Activated T-helper 1 cell treated with Interleukin-2 at 50 U/mL for 16 hours (primary cell): ENCODE measurements around the gene SMPDL3A.
"Not testable (repeated sequence)": the region's sequence is repeated elsewhere in the genome, so short reads cannot be mapped to it uniquely, and the experiment has no call there.

Source experiments
- DNase-seq: peaks from one replicate; pipeline ENCODE4 v3.0.0-alpha.2; 2020; ENCODE audit warnings: low read depth

SMPDL3A gene

DNA sequence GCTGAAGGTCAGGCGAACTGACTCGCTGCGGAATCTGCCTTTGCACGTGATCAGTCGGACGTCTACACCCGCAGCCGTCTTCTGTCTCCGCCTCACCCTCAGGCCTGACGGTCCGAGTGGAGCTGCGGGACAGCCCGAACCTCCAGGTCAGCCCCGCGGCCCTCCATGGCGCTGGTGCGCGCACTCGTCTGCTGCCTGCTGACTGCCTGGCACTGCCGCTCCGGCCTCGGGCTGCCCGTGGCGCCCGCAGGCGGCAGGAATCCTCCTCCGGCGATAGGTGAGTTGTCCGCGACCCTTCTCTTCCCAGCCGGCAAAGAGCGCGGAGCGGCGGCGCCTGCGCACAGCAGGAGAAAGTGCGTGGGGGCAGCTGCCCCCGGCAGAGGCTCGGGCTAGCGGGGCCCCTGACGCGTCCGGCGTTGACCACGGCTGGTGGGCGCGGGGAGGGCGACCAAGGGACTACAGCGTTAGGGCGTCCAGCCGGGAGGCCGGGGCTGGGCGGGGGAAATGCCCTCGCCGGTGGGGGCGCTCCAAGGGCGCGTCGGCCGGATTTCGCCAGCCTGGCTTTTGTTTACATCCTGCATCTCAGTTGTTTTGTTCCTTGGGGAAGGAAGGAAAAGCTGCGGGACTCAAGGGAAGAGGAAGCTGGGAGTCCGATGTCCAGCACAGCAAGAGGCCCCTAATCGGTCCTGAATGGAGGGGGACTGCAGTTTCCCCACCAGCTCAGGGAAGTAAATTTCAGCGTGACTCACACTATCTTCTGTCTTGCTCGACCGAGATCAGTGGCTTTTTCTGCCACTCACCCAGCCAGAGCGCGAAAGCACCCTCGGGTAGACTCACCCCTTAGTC is at the start of gene SMPDL3A:
TSS of gene SMPDL3A (plus strand) at position 77 of the 846 bp plus-strand sequence. CDS start at position 166, 89 bp downstream.
- DNase-seq, result no peak

DNA sequence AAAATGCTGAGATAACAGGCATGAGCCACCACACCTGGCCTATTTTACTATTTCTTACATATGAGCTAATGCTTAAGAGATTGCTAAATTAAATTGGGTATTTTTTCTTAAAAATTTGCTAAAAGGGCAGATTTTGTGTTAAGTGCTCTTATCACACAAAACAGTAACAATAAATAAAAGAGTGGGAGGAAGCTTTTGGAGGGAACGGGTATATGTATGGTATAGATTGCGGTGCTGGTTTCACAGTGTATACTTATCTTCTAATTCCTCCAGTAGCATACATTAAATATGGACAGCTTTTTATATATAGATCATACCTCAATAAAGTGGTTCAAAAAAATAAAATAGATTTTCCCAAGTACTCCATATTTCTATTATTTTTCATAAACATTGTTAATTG is 49.0 kb upstream of the SMPDL3A start:
- no peak for DNase-seq

GRCh38 chr6:122740936-122741335 is 48.1 kb upstream of the SMPDL3A start:
- no peak for DNase-seq

GRCh38 chr6:122744247-122744646 is 44.8 kb upstream of the SMPDL3A start:
- not testable (repeated sequence) for DNase-seq

- DNase-seq, result not testable (repeated sequence)
Observed at GRCh38 chr6:122744856-122745255, 44.2 kb upstream of the SMPDL3A start.

GRCh38 chr6:122746688-122747087 is 42.4 kb upstream of the SMPDL3A start:
- no peak for DNase-seq

DNA sequence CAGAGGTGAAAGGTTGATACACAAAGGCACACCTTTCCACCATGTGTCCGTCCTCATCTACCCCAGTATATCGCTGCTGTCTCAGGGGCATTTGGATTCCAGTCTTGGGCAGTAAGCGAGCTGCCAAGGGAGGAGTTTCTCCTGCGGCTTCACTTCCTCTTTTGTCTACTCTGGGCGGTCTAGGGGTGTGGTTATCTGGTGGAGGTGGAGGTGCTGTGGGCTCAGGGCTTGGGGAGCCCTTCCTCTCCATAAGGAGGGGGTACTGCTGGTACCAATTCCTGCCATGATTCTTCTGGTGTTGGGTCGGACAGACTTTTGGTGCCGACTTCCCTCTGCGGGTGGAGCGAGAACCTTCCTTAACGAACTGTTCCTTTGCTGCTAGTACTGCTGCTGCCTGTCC is 41.5 kb upstream of the SMPDL3A start:
- DNase-seq, result no peak

GRCh38 chr6:122748945-122749344 is 40.1 kb upstream of the SMPDL3A start:
- DNase-seq, result not testable (repeated sequence)

GRCh38 chr6:122749451-122750050 is 39.5 kb upstream of the SMPDL3A start:
- DNase-seq, result no peak

- no peak for DNase-seq
Observed at GRCh38 chr6:122751326-122751725, 37.7 kb upstream of the SMPDL3A start.

DNA sequence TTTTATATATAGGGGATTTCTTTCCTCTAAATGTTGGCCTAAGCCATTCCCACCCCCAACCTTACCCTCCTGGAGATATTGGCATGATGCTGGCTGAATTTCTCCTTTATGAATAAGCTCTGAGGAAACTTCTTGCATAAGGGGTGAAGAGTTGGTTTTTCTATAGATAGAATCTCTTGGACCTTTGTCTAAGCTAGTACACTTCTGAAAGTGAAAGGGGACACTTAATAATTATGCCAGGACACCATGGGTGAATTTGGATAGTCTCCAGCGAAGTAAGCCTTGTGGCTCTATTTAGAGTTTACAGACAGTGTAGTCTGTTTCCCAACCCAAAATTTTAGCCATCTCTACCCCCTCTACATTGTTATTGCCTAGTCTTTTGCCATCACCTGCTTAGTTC is 36.6 kb upstream of the SMPDL3A start:
- DNase-seq, result no peak

GRCh38 chr6:122753000-122753687 is 35.9 kb upstream of the SMPDL3A start:
- no peak for DNase-seq

DNA sequence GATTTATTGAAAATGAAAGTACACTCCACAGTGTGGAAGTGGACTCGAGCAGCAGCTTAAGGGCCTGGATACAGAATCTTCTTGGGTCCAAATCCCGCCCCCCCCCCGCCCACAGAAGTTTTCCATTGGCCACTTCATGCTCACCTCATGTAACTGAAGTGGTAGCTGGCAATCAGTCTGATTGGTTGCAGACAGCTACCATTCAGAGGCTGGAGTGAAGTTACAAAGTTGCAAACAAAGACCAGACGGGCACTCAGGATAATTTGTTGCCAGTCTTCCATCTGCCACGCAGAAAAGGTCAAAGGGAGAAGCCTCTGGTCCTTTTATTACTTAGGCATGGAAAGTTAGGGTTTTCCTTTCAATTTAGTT is 35.4 kb upstream of the SMPDL3A start:
- DNase-seq, result no peak

- no peak for DNase-seq
Observed at GRCh38 chr6:122754191-122754731, 34.8 kb upstream of the SMPDL3A start.

DNA sequence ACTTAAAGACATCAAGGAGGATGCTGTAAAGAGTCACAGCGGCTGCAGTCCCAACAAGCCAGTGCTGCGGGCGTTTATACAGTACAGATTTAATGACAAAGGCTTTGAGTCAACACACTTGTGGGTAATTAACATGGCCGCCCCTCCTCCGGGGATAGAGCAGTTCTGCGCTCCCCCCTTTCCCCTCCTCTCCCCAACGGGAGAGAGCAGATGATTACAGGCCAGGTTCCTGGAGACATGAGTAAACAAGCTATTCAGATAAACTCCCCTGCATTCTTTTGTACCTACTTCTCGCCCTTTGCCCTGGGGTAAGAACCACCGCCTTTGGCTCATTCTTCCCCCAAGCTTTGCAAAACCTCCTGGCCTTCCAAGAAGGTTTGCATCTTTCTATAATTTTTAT is 33.2 kb upstream of the SMPDL3A start:
- no peak for DNase-seq

DNA sequence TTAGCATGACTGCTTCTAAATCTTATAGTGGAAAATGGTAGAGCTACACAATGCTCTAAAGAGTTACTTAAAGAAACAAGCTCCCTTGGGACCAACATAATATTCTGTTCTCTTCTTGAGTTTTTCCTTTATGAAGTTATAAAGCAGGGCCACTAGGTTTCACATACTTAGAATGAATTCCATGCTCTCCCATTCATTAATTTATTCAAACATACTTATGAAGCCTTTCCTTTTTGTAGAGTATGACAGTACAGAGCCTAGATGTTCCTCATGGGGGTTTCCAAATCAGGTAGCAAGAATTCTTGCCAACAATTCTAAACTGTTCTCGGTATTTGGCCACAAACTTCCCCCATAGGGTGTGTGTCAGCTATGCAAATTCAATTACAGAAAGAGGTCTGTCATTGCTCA is 30.1 kb upstream of the SMPDL3A start:
- DNase-seq, result no peak

- DNase-seq, result no peak
Observed at GRCh38 chr6:122760330-122760729, 28.7 kb upstream of the SMPDL3A start.

- DNase-seq, result no peak
Observed at GRCh38 chr6:122766256-122766655, 22.8 kb upstream of the SMPDL3A start.

DNA sequence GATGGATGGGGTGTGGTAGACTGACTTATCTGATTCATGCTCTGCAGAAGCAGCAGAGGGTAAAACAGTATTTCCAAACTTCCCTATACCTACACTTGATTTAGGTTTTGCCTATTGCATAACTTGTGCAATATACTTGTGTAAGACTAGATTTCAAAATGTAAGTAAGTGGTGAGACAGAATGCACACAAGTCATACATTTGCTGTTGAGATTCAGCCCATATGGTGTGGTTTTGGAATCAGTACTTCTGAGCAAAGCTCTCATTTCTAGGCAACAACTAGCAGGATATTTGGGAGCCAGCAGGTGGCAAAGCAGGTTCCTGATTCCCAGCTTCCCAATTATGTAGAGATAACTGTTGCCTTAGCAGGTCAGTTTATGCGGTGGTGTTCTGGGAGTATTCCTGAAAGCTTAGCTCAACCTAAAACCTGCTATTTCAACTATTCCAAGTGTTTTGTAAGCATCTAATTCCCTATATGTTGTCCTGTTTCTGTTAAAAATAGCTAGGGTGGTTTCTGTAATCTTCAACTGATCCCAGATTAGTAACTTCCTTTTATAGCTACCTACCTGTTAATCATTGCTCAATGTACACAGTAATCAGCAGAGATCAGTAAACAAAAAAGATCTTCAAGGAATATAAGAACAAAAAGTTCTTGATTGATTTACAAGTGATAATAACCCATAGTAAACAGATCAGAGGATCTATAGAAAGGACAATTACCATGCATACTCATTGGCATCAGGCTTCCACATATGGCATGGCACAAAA is 18.0 kb upstream of the SMPDL3A start:
- DNase-seq, result no peak

DNA sequence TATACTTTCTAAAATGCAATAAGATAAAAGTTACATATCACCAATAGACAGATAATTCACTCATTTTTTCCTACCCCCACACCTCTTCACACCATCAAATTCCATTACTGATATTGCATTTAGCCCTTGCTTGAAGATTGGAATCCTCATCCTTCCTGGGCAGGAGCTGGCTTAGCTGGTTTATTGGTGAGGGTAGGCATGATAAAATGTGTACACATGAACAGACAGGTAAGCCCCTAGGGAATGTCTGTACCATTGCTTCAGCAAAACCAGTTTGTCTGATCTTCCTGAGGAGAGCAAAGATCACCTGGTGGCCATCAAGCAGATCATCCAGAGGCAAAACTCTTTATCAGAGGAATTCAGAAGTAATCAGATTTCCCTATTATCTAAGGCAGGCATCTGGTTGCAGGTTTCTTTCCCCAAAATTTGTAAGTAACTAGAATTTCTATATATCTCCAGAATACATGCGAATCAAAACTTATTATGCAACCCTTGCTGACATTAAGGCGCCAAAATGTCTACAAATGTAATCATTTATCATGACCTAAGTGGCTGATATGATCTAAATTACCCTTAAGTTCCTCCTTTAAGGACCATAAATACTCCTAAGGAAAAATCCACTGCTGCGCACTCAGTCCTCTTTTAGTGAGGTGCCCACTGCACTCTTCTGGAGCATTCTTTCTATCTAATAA is 16.2 kb upstream of the SMPDL3A start:
- DNase-seq, result no peak

DNA sequence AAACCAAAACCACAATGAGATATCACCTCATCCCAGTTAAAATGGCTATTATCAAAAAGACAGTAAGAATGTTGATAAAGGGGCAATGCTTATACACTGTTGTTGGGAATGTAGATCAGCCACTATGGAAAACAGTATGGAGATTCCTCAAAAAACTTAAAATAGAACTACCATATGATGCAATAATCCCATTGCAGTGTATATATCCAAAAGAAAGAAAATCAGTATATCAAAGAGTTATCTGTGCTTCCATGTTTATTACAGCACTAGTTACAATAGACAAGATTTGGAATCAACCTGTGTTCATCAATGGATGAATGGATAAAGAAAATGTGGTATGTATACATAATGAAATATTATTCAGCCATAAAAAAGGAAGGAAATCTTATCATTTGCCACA is 13.1 kb upstream of the SMPDL3A start:
- DNase-seq, result no peak
